ENCODE data around the gene CACNA1B. TPM values are rescaled to one million over a fixed set of nuclear protein-coding genes. Genes with fewer than 3 reads are reported as not detected.

Gene CACNA1B
- total RNA-seq, 1 donor from 2014 or later = 0.19 TPM

GRCh38 chr9:138098116-138098907, 220.7 kb downstream of the CACNA1B start:
- peaks cover 17% of the 10 kb centered on the region for H3K4me1 ChIP-seq
- DNase-seq = no peak
- TF ChIP-seq CTCF (IDR thresholded peaks at IDR 0.05; ENCODE audit: borderline replicate concordance) = no peak
- H3K27ac ChIP-seq (replicated peaks) = no peak overlapping the region
- H3K9me3 ChIP-seq (replicated peaks) = no peaks in the 10 kb centered on the region
- H3K27me3 ChIP-seq (ENCODE audit: low read depth) = no peaks in the 10 kb centered on the region
- intact Hi-C loops (cut with micrococcal nuclease) = no loop called here
- H3K36me3 ChIP-seq = no peaks in the 10 kb centered on the region
- H3K4me3 ChIP-seq = no peak overlapping the region

- H3K4me3 ChIP-seq = no peak overlapping the region
- no peak overlapping the region for H3K27ac ChIP-seq (replicated peaks)
- DNase-seq = no peak
- no peaks in the 10 kb centered on the region for H3K36me3 ChIP-seq
- TF ChIP-seq CTCF (IDR thresholded peaks at IDR 0.05; ENCODE audit: borderline replicate concordance) = no peak
- no peaks in the 10 kb centered on the region for H3K9me3 ChIP-seq (replicated peaks)
- intact Hi-C loops (cut with micrococcal nuclease) = no loop called here
- H3K27me3 ChIP-seq (ENCODE audit: low read depth) = peaks cover 2% of the 10 kb centered on the region
- peaks cover 17% of the 10 kb centered on the region for H3K4me1 ChIP-seq
Measured at GRCh38 chr9:138098908-138099791, 221.6 kb downstream of the CACNA1B start.

- H3K27me3 ChIP-seq (ENCODE audit: low read depth) = peaks cover 11% of the 10 kb centered on the region
- H3K4me1 ChIP-seq = peaks cover 17% of the 10 kb centered on the region
Measured at GRCh38 chr9:138099803-138100598, 222.4 kb downstream of the CACNA1B start.

GRCh38 chr9:138100711-138101350, 223.2 kb downstream of the CACNA1B start:
- peak; percentile 36 for TF ChIP-seq CTCF (IDR thresholded peaks at IDR 0.05; ENCODE audit: borderline replicate concordance)
- Histone ChIP-seq H3K27ac (replicated peaks) (no peak overlapping the region), H3K36me3 (no peaks in the 10 kb centered on the region), H3K27me3 (ENCODE audit: low read depth) (peaks cover 18% of the 10 kb centered on the region), H3K4me3 (no peak overlapping the region), H3K9me3 (replicated peaks) (no peaks in the 10 kb centered on the region), H3K4me1 (peaks cover 17% of the 10 kb centered on the region)
- intact Hi-C loops (cut with micrococcal nuclease) = no loop called here
- DNase-seq = no peak

More at GRCh38 chr9:138099803-138100598, 222.4 kb downstream of the CACNA1B start:
- H3K36me3 ChIP-seq = no peaks in the 10 kb centered on the region
- DNase-seq = peak; percentile 44
- intact Hi-C loops (cut with micrococcal nuclease) = no loop called here
- no peak for TF ChIP-seq CTCF (IDR thresholded peaks at IDR 0.05; ENCODE audit: borderline replicate concordance)
- H3K9me3 ChIP-seq (replicated peaks) = no peaks in the 10 kb centered on the region
- no peak overlapping the region for H3K27ac ChIP-seq (replicated peaks)
- no peak overlapping the region for H3K4me3 ChIP-seq

Data from left ventricle myocardium inferior (tissue), 1 donor.